Measurements from ENCODE around the gene ZCCHC13.
"Not testable (repeated sequence)": the region's sequence is repeated elsewhere in the genome, so short reads cannot be mapped to it uniquely, and the experiment has no call there.

ZCCHC13 gene

DNA sequence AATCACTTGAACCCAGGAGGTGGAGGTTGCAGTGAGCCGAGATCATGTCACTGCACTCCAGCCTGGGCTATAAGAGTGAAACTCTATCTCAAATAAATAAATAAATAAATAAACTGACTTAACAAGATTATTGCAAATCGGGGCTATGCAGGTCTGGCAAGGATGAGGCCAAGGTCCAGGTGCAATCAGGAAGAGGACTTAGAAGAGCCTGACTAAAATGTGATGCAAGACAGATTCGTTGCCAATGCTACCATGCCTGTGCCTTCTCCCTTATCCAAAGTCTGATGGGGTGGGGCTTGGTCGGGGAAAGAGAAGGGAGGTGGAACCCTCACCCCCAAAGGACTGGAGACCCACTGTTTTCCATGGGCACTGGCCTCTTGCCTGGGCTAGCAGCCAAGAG, 14.7 kb downstream of the ZCCHC13 start:
- DNase-seq (ENCODE audit: low read depth, low spot score): no peak
- H3K4me3 ChIP-seq (ENCODE audit: low read depth, low read length): no peak overlapping the region
- POLR2A ChIA-PET: no interaction called here
- TF ChIP-seq, protein P1, sequence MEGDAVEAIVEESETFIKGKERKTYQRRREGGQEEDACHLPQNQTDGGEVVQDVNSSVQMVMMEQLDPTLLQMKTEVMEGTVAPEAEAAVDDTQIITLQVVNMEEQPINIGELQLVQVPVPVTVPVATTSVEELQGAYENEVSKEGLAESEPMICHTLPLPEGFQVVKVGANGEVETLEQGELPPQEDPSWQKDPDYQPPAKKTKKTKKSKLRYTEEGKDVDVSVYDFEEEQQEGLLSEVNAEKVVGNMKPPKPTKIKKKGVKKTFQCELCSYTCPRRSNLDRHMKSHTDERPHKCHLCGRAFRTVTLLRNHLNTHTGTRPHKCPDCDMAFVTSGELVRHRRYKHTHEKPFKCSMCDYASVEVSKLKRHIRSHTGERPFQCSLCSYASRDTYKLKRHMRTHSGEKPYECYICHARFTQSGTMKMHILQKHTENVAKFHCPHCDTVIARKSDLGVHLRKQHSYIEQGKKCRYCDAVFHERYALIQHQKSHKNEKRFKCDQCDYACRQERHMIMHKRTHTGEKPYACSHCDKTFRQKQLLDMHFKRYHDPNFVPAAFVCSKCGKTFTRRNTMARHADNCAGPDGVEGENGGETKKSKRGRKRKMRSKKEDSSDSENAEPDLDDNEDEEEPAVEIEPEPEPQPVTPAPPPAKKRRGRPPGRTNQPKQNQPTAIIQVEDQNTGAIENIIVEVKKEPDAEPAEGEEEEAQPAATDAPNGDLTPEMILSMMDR (IDR thresholded peaks at IDR 0.05; ENCODE audit: insufficient read depth, low read length, missing control alignments): no peak
- CTCF ChIA-PET: interaction anchor here (1.0 kb wide), 1 partner anchor 12 kb away, joined by 3 read pairs; no protein-coding TSS in a partner anchor

DNA sequence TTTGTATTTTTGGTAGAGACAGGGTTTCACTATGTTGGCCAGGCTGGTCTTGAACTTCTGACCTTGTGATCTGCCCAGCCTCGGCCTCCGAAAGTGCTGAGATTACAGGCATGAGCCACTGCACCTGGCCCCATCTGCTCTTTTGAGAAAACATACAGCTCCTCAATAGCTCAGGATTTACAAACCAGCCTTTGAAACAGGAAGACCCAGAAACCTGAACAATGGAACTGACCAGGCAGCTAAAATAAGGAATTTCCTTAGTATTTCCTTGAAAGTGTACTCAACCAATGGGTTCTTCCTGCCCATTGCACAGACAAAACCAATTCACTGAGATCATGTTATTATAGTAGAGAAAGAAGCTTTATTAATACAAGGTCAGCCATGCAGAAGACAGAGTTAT, 15.3 kb downstream of the ZCCHC13 start:
- H3K4me3 ChIP-seq (ENCODE audit: low read depth, low read length); DNase-seq (ENCODE audit: low read depth, low spot score); POLR2A ChIA-PET: not testable (repeated sequence)
- CTCF ChIA-PET: interaction anchor here (1.0 kb wide), 1 partner anchor 11 kb away, joined by 3 read pairs; no protein-coding TSS in a partner anchor

DNA sequence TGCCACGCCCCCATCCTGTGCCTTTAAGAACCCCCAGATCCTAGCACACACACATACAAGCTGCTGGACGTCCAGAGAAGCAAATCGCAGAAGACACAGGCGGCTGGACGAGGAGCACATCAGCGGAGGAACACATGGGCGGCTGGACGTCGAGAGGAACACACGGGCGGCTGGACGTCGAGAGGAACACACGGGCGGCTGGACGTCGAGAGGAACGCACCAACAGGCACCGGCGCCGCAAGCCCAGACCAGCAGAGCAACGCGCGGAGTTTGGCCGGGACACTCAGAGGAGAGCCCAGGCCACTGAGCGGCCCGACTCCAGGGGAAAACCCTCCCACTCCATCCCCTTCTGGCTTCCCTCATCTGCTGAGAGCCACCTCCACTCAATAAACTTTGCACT, 17.2 kb downstream of the ZCCHC13 start:
- H3K4me3 ChIP-seq (ENCODE audit: low read depth, low read length): no peak overlapping the region
- TF ChIP-seq, protein P1 (IDR thresholded peaks at IDR 0.05; ENCODE audit: insufficient read depth, low read length, missing control alignments): no peak
- ChIA-PET POLR2A (no interaction called here), CTCF (no interaction called here)
- DNase-seq (ENCODE audit: low read depth, low spot score): no peak

DNA sequence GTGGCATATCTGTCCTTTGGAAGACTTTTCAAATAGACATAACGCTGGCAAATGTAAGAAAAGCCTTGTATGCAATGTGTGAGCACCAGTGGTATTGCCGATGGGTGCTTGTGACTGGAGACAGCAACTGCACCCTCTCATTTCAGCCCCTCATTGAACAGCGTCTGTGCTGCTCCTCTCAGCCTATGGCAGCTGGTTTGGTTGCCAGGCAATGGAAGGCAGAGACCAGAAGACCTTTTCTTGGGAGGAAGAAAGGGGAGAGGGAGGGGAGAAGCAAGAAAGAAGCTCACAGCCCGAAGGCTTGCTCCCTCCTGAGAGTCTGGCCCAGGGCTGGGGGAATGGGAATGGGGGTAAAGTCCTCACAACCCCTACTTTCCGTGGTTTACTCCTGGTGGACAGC, 20.2 kb downstream of the ZCCHC13 start:
- H3K4me3 ChIP-seq (ENCODE audit: low read depth, low read length): no peak overlapping the region
- TF ChIP-seq, protein P1 (IDR thresholded peaks at IDR 0.05; ENCODE audit: insufficient read depth, low read length, missing control alignments): no peak
- ChIA-PET POLR2A (no interaction called here), CTCF (no interaction called here)
- DNase-seq (ENCODE audit: low read depth, low spot score): no peak

DNA sequence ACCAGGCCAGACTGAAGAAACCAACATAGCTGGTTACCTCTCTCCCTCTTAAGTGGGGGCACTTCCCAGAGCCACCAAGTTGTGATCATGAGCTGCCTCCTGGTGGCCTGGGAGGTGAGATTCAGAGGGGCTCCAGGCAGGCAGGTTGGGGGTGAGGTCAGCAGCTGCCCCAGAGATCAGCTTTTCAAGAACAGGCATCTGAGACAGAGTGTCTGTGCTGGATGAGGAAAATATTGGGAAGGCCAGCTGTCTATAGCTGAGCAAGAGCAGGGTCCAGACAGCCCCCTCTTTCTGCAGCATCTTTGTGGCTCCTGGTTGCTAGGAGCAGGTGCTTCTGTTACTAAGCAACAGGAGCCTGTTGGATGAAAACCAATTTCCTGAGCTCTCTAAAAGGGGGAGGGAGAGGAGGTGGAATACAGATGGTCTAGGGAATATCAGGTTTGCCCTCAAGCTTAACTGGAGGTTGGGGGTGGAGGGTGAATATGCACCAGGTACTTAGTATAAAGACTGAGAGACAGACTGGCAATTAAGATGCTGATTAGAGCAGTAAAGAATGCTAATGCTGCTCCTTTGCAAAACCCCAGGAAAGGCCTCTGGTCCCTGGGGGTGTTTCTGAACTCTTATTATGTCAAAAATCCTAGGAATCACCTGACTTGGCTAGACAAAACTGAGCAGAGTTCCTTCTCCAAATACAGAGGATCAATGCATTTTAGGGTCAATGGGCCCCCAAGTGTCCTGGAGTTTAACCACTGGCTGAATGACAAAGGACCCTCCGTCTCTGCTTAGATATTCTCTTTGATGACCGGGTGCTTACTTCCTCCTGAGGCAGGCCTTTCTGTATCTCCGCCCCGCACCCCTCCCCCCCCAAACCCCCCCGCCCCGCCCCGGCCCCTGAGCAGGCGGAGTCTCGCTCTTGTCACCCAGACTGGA, 21.4 kb downstream of the ZCCHC13 start:
- CTCF ChIA-PET: no interaction called here
- DNase-seq (ENCODE audit: low read depth, low spot score): no peak
- POLR2A ChIA-PET: no interaction called here
- TF ChIP-seq, protein P1 (IDR thresholded peaks at IDR 0.05; ENCODE audit: insufficient read depth, low read length, missing control alignments): no peak
- no peak overlapping the region for H3K4me3 ChIP-seq (ENCODE audit: low read depth, low read length)

DNA sequence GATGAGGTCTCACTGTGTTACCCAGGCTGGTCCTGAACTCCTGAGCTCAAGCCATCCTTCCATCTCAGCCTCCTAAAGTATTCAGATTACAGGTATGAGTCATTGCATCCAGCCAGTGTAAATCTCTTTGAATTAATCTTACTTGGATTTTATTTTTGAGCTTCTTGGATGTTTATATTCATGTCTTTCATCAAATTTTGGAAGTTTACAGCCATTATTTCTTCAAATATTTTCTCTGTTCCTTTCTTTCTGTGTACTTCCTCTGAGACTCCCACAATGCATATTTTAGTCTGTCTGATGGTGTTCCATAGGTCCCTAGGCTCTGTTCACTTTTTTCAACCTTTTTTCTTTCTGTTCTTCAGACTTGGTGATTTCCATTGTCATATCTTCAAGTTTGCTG, 34.9 kb downstream of the ZCCHC13 start:
- no peak overlapping the region for H3K4me3 ChIP-seq (ENCODE audit: low read depth, low read length)
- CTCF ChIA-PET: no interaction called here
- POLR2A ChIA-PET: no interaction called here
- TF ChIP-seq, protein P1 (IDR thresholded peaks at IDR 0.05; ENCODE audit: insufficient read depth, low read length, missing control alignments): no peak
- no peak for DNase-seq (ENCODE audit: low read depth, low spot score)

DNA sequence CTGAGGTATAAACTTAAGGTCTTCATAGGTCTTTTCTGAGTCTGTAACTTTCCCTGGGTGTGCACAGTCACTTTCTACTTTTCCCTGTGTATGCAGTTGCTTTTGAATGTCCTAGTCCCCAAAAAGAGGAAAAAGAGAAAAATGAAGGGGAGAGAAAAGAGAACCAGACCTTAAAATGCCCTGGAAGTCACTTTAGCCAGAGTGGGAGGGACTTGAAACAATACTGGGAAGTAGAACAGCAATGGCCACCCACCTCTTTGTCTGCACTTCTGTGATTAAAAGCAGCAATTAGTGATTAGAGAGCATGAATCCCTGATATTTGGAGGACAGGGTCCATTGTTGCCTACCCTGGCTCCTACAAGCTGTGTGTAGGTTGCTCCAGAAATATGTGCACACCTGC, 36.1 kb downstream of the ZCCHC13 start:
- ChIA-PET CTCF (interaction anchor here (0.6 kb wide), 1 partner anchor 89 kb away, joined by 3 read pairs; no protein-coding TSS in a partner anchor), POLR2A (no interaction called here)
- TF ChIP-seq, protein P1 (IDR thresholded peaks at IDR 0.05; ENCODE audit: insufficient read depth, low read length, missing control alignments): no peak
- no peak for DNase-seq (ENCODE audit: low read depth, low spot score)
- H3K4me3 ChIP-seq (ENCODE audit: low read depth, low read length): no peak overlapping the region

DNA sequence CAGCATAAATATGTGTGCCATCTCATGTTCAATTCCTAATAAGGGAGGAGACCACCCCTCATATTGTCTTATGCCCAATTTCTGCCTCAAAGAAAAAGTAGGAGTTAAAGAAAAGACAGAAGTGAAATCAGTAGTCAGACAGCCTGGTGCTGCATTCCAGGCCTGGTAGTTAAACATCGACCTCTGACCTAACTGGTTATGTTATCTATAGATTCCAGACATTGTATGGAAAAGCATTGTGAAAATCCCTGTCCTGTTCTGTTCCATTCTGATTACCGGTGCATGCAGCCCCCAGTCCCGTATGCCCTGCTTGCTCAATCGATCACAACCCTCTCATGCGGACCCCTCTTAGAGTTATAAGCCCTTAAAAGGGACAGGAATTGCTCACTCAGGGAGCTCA, 38.2 kb downstream of the ZCCHC13 start:
- CTCF ChIA-PET: interaction anchor here (1.2 kb wide), 1 partner anchor 487 kb away, joined by 3 read pairs; no protein-coding TSS in a partner anchor
- H3K4me3 ChIP-seq (ENCODE audit: low read depth, low read length); POLR2A ChIA-PET; DNase-seq (ENCODE audit: low read depth, low spot score): not testable (repeated sequence)

Data from AG04449 (cell line).